ENCODE data around the gene MT1A.

MT1A gene

DNA sequence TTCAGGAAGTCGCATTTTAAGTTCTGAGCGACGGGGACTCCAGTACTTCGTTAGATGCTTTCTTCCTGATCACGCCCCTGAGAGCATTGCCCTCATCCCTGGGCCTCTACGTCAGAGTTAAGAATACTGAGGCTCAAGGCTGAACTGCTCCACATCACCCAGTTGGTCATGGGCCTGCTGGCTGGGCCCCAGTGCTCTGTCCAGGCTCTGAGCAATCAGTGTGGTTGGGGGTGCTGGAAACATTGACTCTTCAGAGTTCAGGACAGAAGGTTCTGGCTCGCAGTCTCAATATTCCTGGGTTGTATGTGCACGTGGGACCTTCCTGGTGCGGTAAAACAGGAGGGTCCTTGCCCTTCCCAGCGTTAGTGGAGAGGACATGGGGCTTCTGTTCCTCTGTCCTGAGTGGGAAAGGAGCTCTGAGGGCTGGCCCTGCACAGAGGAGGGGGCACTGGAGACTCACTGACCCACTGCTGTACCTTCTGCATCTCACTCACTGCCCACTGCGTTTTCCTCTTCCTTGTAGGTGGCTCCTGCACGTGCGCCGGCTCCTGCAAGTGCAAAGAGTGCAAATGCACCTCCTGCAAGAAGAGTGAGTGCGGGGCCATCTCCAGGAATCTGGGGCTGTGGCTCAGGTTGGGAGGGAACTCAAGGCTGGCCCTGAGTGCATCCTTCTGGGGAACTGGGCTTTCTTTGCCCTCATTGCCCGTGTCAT, 12.4 kb upstream of the MT1A start:
- peak overlapping the region; percentile 57 for H3K4me3 ChIP-seq (ENCODE audit: low read depth, low read length)
- no peak for TF ChIP-seq CTCF (IDR thresholded peaks at IDR 0.05; ENCODE audit: low read depth, low read length)

DNA sequence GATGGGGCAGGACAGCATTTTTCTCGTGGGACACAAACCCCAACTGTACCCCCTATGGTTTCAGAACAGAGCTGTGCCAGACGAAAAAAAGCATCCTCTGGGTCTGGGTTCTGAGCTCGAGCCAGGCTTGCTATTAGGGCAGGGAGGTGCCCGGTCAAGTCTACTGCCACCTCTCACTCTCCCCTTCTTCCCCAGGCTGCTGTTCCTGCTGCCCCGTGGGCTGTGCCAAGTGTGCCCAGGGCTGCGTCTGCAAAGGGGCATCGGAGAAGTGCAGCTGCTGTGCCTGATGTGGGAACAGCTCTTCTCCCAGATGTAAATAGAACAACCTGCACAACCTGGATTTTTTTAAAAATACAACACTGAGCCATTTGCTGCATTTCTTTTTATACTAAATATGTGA, 11.8 kb upstream of the MT1A start:
- TF ChIP-seq CTCF (IDR thresholded peaks at IDR 0.05; ENCODE audit: low read depth, low read length) = no peak

GRCh38 chr16:56628486-56629350, 9.7 kb upstream of the MT1A start:
- no peak overlapping the region for H3K4me3 ChIP-seq (ENCODE audit: low read depth, low read length)
- TF ChIP-seq CTCF (IDR thresholded peaks at IDR 0.05; ENCODE audit: low read depth, low read length) = no peak

More for the DNA sequence above, 11.8 kb upstream of the MT1A start:
- peak overlapping the region; percentile 57 for H3K4me3 ChIP-seq (ENCODE audit: low read depth, low read length)

- H3K4me3 ChIP-seq (ENCODE audit: low read depth, low read length) = no peak overlapping the region
- no peak for TF ChIP-seq CTCF (IDR thresholded peaks at IDR 0.05; ENCODE audit: low read depth, low read length)
These were observed 8.9 kb upstream of the MT1A start for GRCh38 chr16:56629531-56629930.

- TF ChIP-seq CTCF (IDR thresholded peaks at IDR 0.05; ENCODE audit: low read depth, low read length) = no peak
- no peak overlapping the region for H3K4me3 ChIP-seq (ENCODE audit: low read depth, low read length)
These were observed 8.3 kb upstream of the MT1A start for GRCh38 chr16:56630134-56630533.

DNA sequence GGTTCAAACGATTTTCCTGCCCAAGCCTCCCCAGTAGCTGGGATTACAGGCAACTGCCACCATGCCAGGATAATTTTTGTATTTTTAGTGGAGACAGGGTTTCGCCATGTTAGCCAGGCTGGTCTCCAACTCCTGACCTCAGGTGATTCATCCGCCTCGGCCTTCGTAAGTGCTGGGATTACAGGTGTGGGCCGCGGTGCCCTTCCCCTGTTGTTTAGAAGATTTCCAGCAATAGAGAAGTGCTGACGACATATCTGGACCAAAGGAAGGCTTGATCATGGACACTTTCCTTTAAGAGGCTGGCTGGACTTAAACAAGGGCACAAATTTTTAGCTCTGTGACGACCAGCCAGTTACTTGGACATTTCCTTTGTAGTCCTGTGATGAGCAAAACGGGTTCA, 7.3 kb upstream of the MT1A start:
- no peak overlapping the region for H3K4me3 ChIP-seq (ENCODE audit: low read depth, low read length)
- TF ChIP-seq CTCF (IDR thresholded peaks at IDR 0.05; ENCODE audit: low read depth, low read length) = no peak

DNA sequence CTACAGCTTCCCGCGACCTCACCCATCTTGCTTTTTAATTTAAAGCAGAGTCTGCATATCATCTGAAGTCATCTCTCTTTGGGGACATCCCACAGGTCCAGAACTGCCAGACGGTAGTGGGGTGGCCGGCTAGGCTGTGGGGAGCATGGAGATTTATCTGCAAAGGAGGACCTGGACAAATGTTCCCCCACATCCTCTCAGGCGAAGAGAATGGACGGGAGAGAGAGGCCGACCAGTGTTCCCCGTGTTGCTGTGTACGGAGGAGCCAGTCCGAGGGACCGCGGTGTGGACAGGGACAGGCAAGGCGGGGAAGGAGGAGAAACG, 6.7 kb upstream of the MT1A start:
- no peak overlapping the region for H3K4me3 ChIP-seq (ENCODE audit: low read depth, low read length)
- TF ChIP-seq CTCF (IDR thresholded peaks at IDR 0.05; ENCODE audit: low read depth, low read length) = no peak
